Osteocyte (in vitro differentiated cells): ENCODE measurements around the gene LAYN. TPM values are rescaled to one million over a fixed set of nuclear protein-coding genes. Genes with fewer than 3 reads are reported as not detected.

Experiments
- DNase-seq: peaks from one replicate; pipeline ENCODE4 v3.0.0; 2021; ENCODE audit warnings: mixed read lengths; ENCODE audit not compliant: unreplicated experiment; ENCODE audit errors: extremely low spot score
- H3K27ac Mint-ChIP-seq: one replicate; pipeline ENCODE4 v1.8.0; 2021; ENCODE audit warnings: mild to moderate bottlenecking, mixed read lengths; ENCODE audit not compliant: unreplicated experiment
- H3K27me3 Mint-ChIP-seq: one replicate; pipeline ENCODE4 v1.8.0; 2021; ENCODE audit warnings: mixed read lengths; ENCODE audit not compliant: unreplicated experiment
- H3K36me3 Mint-ChIP-seq: one replicate; pipeline ENCODE4 v1.8.0; 2021; ENCODE audit warnings: mixed read lengths; ENCODE audit not compliant: unreplicated experiment
- H3K4me1 Mint-ChIP-seq: one replicate; pipeline ENCODE4 v1.8.0; 2021; ENCODE audit warnings: mixed read lengths; ENCODE audit not compliant: unreplicated experiment
- H3K4me3 Mint-ChIP-seq: one replicate; pipeline ENCODE4 v1.8.0; 2021; ENCODE audit warnings: mild to moderate bottlenecking, moderate library complexity, mixed read lengths; ENCODE audit not compliant: unreplicated experiment
- H3K9me3 Mint-ChIP-seq: one replicate; pipeline ENCODE4 v1.8.0; 2021; ENCODE audit warnings: mixed read lengths; ENCODE audit not compliant: unreplicated experiment
- total RNA-seq: library from RNA; stranded (reverse); gene quantifications from 2 replicates; pipeline ENCODE4 v1.2.1, GENCODE V29; 2021
- TF ChIP-seq, protein P1 (sequence below): fragments of 200-600 bp; sonication (generic); IDR thresholded peaks from 2 replicates; pipeline ENCODE4 v1.5.0; 2021; ENCODE audit warnings: antibody characterized with exemption, mild to moderate bottlenecking, moderate library complexity

LAYN gene
- total RNA-seq, 1 donor from 2014 or later: 12.8 TPM

GRCh38 chr11:111510311-111510710 is 30.2 kb upstream of the LAYN start:
- H3K9me3 Mint-ChIP-seq: peaks cover 10% of the 10 kb centered on the region
- TF ChIP-seq, protein P1, sequence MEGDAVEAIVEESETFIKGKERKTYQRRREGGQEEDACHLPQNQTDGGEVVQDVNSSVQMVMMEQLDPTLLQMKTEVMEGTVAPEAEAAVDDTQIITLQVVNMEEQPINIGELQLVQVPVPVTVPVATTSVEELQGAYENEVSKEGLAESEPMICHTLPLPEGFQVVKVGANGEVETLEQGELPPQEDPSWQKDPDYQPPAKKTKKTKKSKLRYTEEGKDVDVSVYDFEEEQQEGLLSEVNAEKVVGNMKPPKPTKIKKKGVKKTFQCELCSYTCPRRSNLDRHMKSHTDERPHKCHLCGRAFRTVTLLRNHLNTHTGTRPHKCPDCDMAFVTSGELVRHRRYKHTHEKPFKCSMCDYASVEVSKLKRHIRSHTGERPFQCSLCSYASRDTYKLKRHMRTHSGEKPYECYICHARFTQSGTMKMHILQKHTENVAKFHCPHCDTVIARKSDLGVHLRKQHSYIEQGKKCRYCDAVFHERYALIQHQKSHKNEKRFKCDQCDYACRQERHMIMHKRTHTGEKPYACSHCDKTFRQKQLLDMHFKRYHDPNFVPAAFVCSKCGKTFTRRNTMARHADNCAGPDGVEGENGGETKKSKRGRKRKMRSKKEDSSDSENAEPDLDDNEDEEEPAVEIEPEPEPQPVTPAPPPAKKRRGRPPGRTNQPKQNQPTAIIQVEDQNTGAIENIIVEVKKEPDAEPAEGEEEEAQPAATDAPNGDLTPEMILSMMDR: no peak
- peaks cover 10% of the 10 kb centered on the region for H3K4me1 Mint-ChIP-seq
- H3K27ac Mint-ChIP-seq: no peak overlapping the region
- no peak overlapping the region for H3K4me3 Mint-ChIP-seq
- H3K36me3 Mint-ChIP-seq: no peaks in the 10 kb centered on the region
- peaks cover 57% of the 10 kb centered on the region for H3K27me3 Mint-ChIP-seq
- DNase-seq: no peak

GRCh38 chr11:111512296-111513239 is 28.0 kb upstream of the LAYN start, which contains the start of gene BTG4:
Gene BTG4 (minus strand): TSS chr11:111512386. CDS start chr11:111498776, 13,610 bp downstream.
- H3K4me3 Mint-ChIP-seq: peak within 1 kb of the TSS; percentile 76
- TF ChIP-seq, protein P1: peak; percentile 33
- H3K9me3 Mint-ChIP-seq: peaks cover 7% of the 10 kb centered on the region
- peaks cover 43% of the 10 kb centered on the region for H3K27me3 Mint-ChIP-seq
- peaks cover 10% of the 10 kb centered on the region for H3K4me1 Mint-ChIP-seq
- no peak within 1 kb of the TSS for H3K27ac Mint-ChIP-seq
- H3K36me3 Mint-ChIP-seq: no peaks in the 10 kb centered on the region
- DNase-seq: no peak

- DNase-seq: no peak
- peaks cover under 1% of the 10 kb centered on the region for H3K9me3 Mint-ChIP-seq
- peaks cover 10% of the 10 kb centered on the region for H3K4me1 Mint-ChIP-seq
- peaks cover 37% of the 10 kb centered on the region for H3K27me3 Mint-ChIP-seq
- peak overlapping the region; percentile 60 for H3K4me3 Mint-ChIP-seq
- TF ChIP-seq, protein P1: no peak
- H3K36me3 Mint-ChIP-seq: no peaks in the 10 kb centered on the region
- H3K27ac Mint-ChIP-seq: no peak overlapping the region
Measured at GRCh38 chr11:111513240-111513605, 27.3 kb upstream of the LAYN start.

DNA sequence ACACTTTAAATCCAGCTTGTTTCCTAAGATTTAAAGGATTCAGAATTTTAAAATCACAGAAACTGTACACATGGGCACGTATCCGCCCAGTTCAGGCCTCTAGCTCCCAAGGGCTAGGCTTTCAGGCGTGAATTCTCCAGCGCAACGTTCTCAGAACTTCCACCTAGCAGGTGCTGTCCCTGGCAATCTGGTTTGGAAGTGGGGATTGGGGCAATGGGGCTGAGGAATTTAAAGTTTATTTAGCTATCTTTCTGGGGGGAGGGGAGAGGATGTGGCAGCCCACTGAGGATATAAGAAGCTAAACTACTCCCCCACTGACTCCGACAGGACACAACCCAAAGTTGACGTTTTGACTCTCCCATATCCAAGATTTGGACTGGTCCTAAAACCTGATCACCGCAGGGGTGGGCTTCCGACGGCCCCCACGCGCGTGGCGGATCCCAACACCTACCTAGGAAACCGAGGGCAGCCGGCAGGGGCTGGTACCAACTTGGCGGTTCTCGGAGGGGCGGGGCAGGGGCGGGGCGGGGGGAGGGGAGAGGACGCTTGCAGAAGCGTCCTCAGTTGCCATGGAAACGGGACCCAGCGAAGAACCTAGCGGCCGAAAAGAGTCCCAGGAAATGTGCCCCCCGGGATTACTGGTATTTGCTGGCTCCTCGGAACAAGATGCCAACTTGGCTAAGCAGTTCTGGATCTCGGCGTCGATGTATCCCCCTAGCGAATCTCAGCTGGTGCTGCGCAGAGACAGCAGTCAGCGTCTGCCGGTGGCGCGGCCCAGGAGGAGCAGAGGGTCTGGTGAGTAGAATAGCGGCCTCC is 26.1 kb upstream of the LAYN start, which contains the start of gene HOATZ:
HOATZ (plus strand) TSS at position 563 of the 816 bp plus-strand sequence; CDS start at position 570, 7 bp downstream.
- no peak for DNase-seq
- Mint-ChIP-seq H3K9me3 (no peaks in the 10 kb centered on the region), H3K4me3 (peak within 1 kb of the TSS; percentile 57), H3K27me3 (peaks cover 28% of the 10 kb centered on the region), H3K27ac (no peak within 1 kb of the TSS), H3K36me3 (no peaks in the 10 kb centered on the region), H3K4me1 (peaks cover 10% of the 10 kb centered on the region)
- TF ChIP-seq, protein P1: peak; percentile 23
